Measurements from ENCODE around the gene CACNA1C. TPM values are rescaled to one million over a fixed set of nuclear protein-coding genes. Genes with fewer than 3 reads are reported as not detected.

CACNA1C gene
- polyA plus RNA-seq, 1 of the 3 experiments (the other 2 are of a cell fraction) = 1.5 TPM

- WGBS (ENCODE audit: low lambda C conversion rate) = 71% methylated on average over 7 of the region's 7 CpGs
- H4K20me1 ChIP-seq (ENCODE audit: insufficient read depth) = no peaks in the 10 kb centered on the region
- H3K4me2 ChIP-seq = no peak overlapping the region
- H3K36me3 ChIP-seq (replicated peaks in 1 of 2; ENCODE audit: control insufficient read depth in 1 of 2, insufficient read depth in 2 of 2, low read length in 1 of 2) = no peaks in the 10 kb centered on the region
- H3K79me2 ChIP-seq (ENCODE audit: insufficient read depth) = no peaks in the 10 kb centered on the region
- no peaks in the 10 kb centered on the region for H3K4me1 ChIP-seq (ENCODE audit: control insufficient read depth in 1 of 2, insufficient read depth in 2 of 2, low read depth in 1 of 2, low read length in 1 of 2)
- no peak overlapping the region for H3K4me3 ChIP-seq (ENCODE audit: low read depth in 2 of 2, low read length in 1 of 2)
- H2AFZ ChIP-seq (ENCODE audit: low read depth) = no peak overlapping the region
- H3K9ac ChIP-seq = no peak overlapping the region
- no peak for TF ChIP-seq MXI1 (IDR thresholded peaks at IDR 0.05; ENCODE audit: low read depth, low read length)
- no peak for TF ChIP-seq MEF2A (IDR thresholded peaks at IDR 0.05; ENCODE audit: borderline replicate concordance, low read depth)
- TF ChIP-seq, protein P1, sequence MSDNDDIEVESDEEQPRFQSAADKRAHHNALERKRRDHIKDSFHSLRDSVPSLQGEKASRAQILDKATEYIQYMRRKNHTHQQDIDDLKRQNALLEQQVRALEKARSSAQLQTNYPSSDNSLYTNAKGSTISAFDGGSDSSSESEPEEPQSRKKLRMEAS (IDR thresholded peaks at IDR 0.05; ENCODE audit: low read depth) = no peak
- TF ChIP-seq, protein P2, sequence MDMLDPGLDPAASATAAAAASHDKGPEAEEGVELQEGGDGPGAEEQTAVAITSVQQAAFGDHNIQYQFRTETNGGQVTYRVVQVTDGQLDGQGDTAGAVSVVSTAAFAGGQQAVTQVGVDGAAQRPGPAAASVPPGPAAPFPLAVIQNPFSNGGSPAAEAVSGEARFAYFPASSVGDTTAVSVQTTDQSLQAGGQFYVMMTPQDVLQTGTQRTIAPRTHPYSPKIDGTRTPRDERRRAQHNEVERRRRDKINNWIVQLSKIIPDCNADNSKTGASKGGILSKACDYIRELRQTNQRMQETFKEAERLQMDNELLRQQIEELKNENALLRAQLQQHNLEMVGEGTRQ (IDR thresholded peaks at IDR 0.05; ENCODE audit: borderline replicate concordance, low read depth, low read length) = no peak
- TF ChIP-seq CHD2 (IDR thresholded peaks at IDR 0.05; ENCODE audit: low read length, partially characterized antibody) = no peak
- TF ChIP-seq SIN3A (IDR thresholded peaks at IDR 0.05; ENCODE audit: borderline replicate concordance, low read depth, low read length) = no peak
- no peak for TF ChIP-seq RFX5 (IDR thresholded peaks at IDR 0.05; ENCODE audit: low read length)
- TF ChIP-seq ZBTB33 (IDR thresholded peaks at IDR 0.05; ENCODE audit: borderline replicate concordance, low read depth) = no peak
- TF ChIP-seq NFIC (IDR thresholded peaks at IDR 0.05; ENCODE audit: borderline replicate concordance) = no peak
- TF ChIP-seq POLR2AphosphoS5 (IDR thresholded peaks at IDR 0.05; ENCODE audit: low read depth, low read length) = no peak
- TF ChIP-seq TCF12 (IDR thresholded peaks at IDR 0.05) = no peak
- no peak for TF ChIP-seq YY1 (IDR thresholded peaks at IDR 0.05; ENCODE audit: low read depth)
- no peak for TF ChIP-seq RCOR1 (IDR thresholded peaks at IDR 0.05; ENCODE audit: low read length)
- no peak for TF ChIP-seq SMC3 (IDR thresholded peaks at IDR 0.05; ENCODE audit: low read depth, low read length)
- no peaks in the 10 kb centered on the region for H3F3A ChIP-seq (replicated peaks; ENCODE audit: insufficient read depth)
- no peaks in the 10 kb centered on the region for H3K9me2 ChIP-seq
- POLR2A ChIA-PET = no interaction called here
- DNase-seq = no peak
- no peaks in the 10 kb centered on the region for H3K27me3 ChIP-seq (ENCODE audit: insufficient read depth)
- H3K9me3 ChIP-seq = no peaks in the 10 kb centered on the region
- no peak overlapping the region for H3K27ac ChIP-seq (ENCODE audit: low read depth in 2 of 2, low read length in 1 of 2)
- CTCF ChIA-PET = no interaction called here
Observed at GRCh38 chr12:2488596-2488995, 435.8 kb downstream of the CACNA1C start.

DNA sequence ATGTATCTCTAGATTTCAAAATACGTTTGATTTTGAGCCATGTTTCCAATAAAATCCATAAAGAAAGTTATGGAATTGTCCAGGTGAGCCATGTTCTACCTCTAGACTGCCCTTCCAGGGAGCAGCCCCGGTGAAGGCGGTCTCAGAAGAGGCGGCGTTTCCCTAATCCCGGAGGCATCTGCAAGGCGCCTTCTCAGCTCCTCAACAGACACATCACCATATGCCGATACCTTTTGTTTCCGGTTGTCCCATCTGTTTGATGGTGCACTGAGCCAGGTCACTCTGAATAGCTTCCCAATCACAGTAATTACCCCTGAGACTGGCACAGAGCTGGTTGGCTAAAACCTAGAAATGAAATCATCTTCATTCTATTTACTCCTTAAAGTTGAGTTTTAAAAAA lies 436.5 kb downstream of the CACNA1C start:
- Histone ChIP-seq H3K9me2 (no peaks in the 10 kb centered on the region), H3K4me3 (ENCODE audit: low read depth in 2 of 2, low read length in 1 of 2) (no peak overlapping the region), H3K79me2 (ENCODE audit: insufficient read depth) (no peaks in the 10 kb centered on the region), H3F3A (replicated peaks; ENCODE audit: insufficient read depth) (no peaks in the 10 kb centered on the region), H3K4me1 (ENCODE audit: control insufficient read depth in 1 of 2, insufficient read depth in 2 of 2, low read depth in 1 of 2, low read length in 1 of 2) (no peaks in the 10 kb centered on the region), H2AFZ (ENCODE audit: low read depth) (no peak overlapping the region), H3K4me2 (no peak overlapping the region), H3K27me3 (ENCODE audit: insufficient read depth) (no peaks in the 10 kb centered on the region), H3K9ac (no peak overlapping the region), H3K9me3 (no peaks in the 10 kb centered on the region), H3K36me3 (replicated peaks in 1 of 2; ENCODE audit: control insufficient read depth in 1 of 2, insufficient read depth in 2 of 2, low read length in 1 of 2) (no peaks in the 10 kb centered on the region), H3K27ac (ENCODE audit: low read depth in 2 of 2, low read length in 1 of 2) (no peak overlapping the region), H4K20me1 (ENCODE audit: insufficient read depth) (no peaks in the 10 kb centered on the region)
- 75% methylated on average over 9 of the region's 9 CpGs for WGBS (ENCODE audit: low lambda C conversion rate)
- TF ChIP-seq EZH2phosphoT487 (IDR thresholded peaks at IDR 0.05; ENCODE audit: borderline replicate concordance, low read depth) (no peak), TAF1 (IDR thresholded peaks at IDR 0.05; ENCODE audit: borderline replicate concordance, low read depth, low read length) (no peak), GATA2 (CRISPR knock-in tag; IDR thresholded peaks at IDR 0.05) (no peak), YY1 (IDR thresholded peaks at IDR 0.05; ENCODE audit: low read depth) (no peak), SMC3 (IDR thresholded peaks at IDR 0.05; ENCODE audit: low read depth, low read length) (no peak), MXI1 (IDR thresholded peaks at IDR 0.05; ENCODE audit: low read depth, low read length) (no peak)
- TF ChIP-seq, protein P2 (IDR thresholded peaks at IDR 0.05; ENCODE audit: borderline replicate concordance, low read depth, low read length) = no peak
- CTCF ChIA-PET = no interaction called here
- DNase-seq = no peak
- POLR2A ChIA-PET = no interaction called here
